Chondrocyte (in vitro differentiated cells): ENCODE data around the gene ST6GALNAC5. TPM values are rescaled to one million over a fixed set of nuclear protein-coding genes. Genes with fewer than 3 reads are reported as not detected.

ENCODE experiments used
- DNase-seq: peaks from one replicate; pipeline ENCODE4 v3.0.0; 2021; ENCODE audit warnings: mixed read lengths, low spot score
- H3K27ac Mint-ChIP-seq: one replicate; pipeline ENCODE4 v1.8.0; 2021; ENCODE audit warnings: mild to moderate bottlenecking, moderate library complexity, mixed read lengths; ENCODE audit not compliant: unreplicated experiment
- H3K27me3 Mint-ChIP-seq: 2 replicates; pipeline ENCODE4 v1.8.0; 2021; ENCODE audit warnings: low read depth, mixed read lengths
- H3K36me3 Mint-ChIP-seq: 2 replicates; pipeline ENCODE4 v1.8.0; 2021; ENCODE audit warnings: low read depth, mixed read lengths
- H3K4me1 Mint-ChIP-seq: 2 replicates; pipeline ENCODE4 v1.8.0; 2021; ENCODE audit warnings: low read depth, mild to moderate bottlenecking, mixed read lengths
- H3K4me3 Mint-ChIP-seq: one replicate; pipeline ENCODE4 v1.8.0; 2021; ENCODE audit warnings: mild to moderate bottlenecking, moderate library complexity, mixed read lengths; ENCODE audit not compliant: unreplicated experiment
- H3K9me3 Mint-ChIP-seq: 2 replicates; pipeline ENCODE4 v1.8.0; 2021; ENCODE audit warnings: low read depth, mixed read lengths
- CTCF ChIP-seq: fragments of 200-600 bp; sonication (generic); IDR thresholded peaks from 2 replicates; pipeline ENCODE4 v1.5.0; 2021; ENCODE audit warnings: antibody characterized with exemption, mild to moderate bottlenecking, moderate library complexity
- total RNA-seq: library from RNA; stranded (reverse); gene quantifications from 3 replicates; pipeline ENCODE4 v1.2.1, GENCODE V29; 2021

The ST6GALNAC5 gene
- total RNA-seq, 1 donor from 2014 or later: 7.3 TPM

- TF ChIP-seq CTCF: no peak
- H3K36me3 Mint-ChIP-seq: peaks cover 8% of the 10 kb centered on the region
- no peak overlapping the region for H3K4me3 Mint-ChIP-seq
- H3K27ac Mint-ChIP-seq: no peak overlapping the region
- no peaks in the 10 kb centered on the region for H3K4me1 Mint-ChIP-seq
- DNase-seq: no peak
- H3K9me3 Mint-ChIP-seq: peaks cover 4% of the 10 kb centered on the region
- H3K27me3 Mint-ChIP-seq: no peaks in the 10 kb centered on the region
Observed at GRCh38 chr1:76929136-76929535, 61.9 kb downstream of the ST6GALNAC5 start.

- Mint-ChIP-seq H3K4me1 (peaks cover 3% of the 10 kb centered on the region), H3K9me3 (peaks cover 4% of the 10 kb centered on the region), H3K27ac (no peak overlapping the region), H3K27me3 (no peaks in the 10 kb centered on the region), H3K36me3 (peaks cover 8% of the 10 kb centered on the region), H3K4me3 (no peak overlapping the region)
- TF ChIP-seq CTCF: no peak
- DNase-seq: no peak
Observed at GRCh38 chr1:76933847-76934815, 66.9 kb downstream of the ST6GALNAC5 start.

GRCh38 chr1:76938304-76938703, 71.0 kb downstream of the ST6GALNAC5 start:
- peaks cover 4% of the 10 kb centered on the region for H3K4me1 Mint-ChIP-seq
- no peak for DNase-seq
- no peaks in the 10 kb centered on the region for H3K9me3 Mint-ChIP-seq
- TF ChIP-seq CTCF: no peak
- no peaks in the 10 kb centered on the region for H3K36me3 Mint-ChIP-seq
- no peak overlapping the region for H3K4me3 Mint-ChIP-seq
- H3K27ac Mint-ChIP-seq: no peak overlapping the region
- no peaks in the 10 kb centered on the region for H3K27me3 Mint-ChIP-seq

- DNase-seq: no peak
- TF ChIP-seq CTCF: no peak
- Mint-ChIP-seq H3K9me3 (no peaks in the 10 kb centered on the region), H3K27ac (no peak overlapping the region), H3K27me3 (no peaks in the 10 kb centered on the region), H3K4me3 (no peak overlapping the region), H3K36me3 (no peaks in the 10 kb centered on the region), H3K4me1 (peaks cover 4% of the 10 kb centered on the region)
Observed at GRCh38 chr1:76939050-76939816, 72.0 kb downstream of the ST6GALNAC5 start.

GRCh38 chr1:76939817-76940216, 72.5 kb downstream of the ST6GALNAC5 start:
- peaks cover 4% of the 10 kb centered on the region for H3K4me1 Mint-ChIP-seq
- no peaks in the 10 kb centered on the region for H3K36me3 Mint-ChIP-seq
- H3K4me3 Mint-ChIP-seq: no peak overlapping the region
- DNase-seq: no peak
- no peak for TF ChIP-seq CTCF
- no peak overlapping the region for H3K27ac Mint-ChIP-seq
- H3K27me3 Mint-ChIP-seq: no peaks in the 10 kb centered on the region
- no peaks in the 10 kb centered on the region for H3K9me3 Mint-ChIP-seq
